GM19351 (cell line): ENCODE results near the gene IFIT1B.
"Not testable (repeated sequence)": the region's sequence is repeated elsewhere in the genome, so short reads cannot be mapped to it uniquely, and the experiment has no call there.

Experiments
- ATAC-seq: cut with Tn5 transposase; IDR thresholded peaks from one replicate; pipeline ENCODE4 v1.9.1; 2021; ENCODE audit warnings: mild to moderate bottlenecking, moderate library complexity; ENCODE audit not compliant: unreplicated experiment

The IFIT1B gene

DNA sequence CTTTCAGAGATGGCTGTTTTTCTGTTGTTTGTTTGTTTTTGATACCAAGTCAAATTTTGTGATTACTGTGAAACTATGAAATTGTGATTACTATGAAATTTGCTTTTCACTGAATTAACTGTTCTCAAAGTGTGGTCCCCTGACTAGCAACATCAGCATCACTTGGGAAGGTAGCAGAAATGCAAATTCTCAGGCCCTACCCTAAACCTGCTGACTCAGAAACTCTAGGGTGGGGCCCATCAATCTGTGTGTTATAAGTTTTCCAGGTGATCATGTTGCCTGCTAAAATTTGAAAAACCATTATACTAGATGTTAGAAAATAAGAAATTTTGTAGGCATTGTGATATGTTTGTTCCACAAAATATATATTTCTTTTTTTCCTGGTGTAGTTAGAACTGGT is 1.2 kb downstream of the IFIT1B start:
- ATAC-seq = no peak

DNA sequence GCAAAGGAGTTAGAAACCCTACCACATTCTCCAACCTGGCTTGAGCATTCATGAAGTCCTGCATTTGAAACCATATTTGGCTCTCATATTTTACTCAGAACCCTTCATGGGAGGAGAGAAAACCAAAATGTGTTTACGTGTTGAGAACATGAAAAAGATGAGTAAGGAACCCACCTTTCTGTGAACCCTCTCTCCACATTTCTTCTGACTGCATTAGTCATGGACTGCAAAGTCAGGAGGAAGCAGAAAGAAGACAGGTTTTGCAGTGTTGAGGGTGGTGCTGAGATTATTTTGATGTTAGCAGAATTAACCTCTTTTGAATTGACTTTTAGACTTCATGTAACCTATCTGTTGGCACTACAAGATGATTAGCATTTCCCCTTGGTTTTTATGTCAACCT is 4.9 kb downstream of the IFIT1B start:
- no peak for ATAC-seq

DNA sequence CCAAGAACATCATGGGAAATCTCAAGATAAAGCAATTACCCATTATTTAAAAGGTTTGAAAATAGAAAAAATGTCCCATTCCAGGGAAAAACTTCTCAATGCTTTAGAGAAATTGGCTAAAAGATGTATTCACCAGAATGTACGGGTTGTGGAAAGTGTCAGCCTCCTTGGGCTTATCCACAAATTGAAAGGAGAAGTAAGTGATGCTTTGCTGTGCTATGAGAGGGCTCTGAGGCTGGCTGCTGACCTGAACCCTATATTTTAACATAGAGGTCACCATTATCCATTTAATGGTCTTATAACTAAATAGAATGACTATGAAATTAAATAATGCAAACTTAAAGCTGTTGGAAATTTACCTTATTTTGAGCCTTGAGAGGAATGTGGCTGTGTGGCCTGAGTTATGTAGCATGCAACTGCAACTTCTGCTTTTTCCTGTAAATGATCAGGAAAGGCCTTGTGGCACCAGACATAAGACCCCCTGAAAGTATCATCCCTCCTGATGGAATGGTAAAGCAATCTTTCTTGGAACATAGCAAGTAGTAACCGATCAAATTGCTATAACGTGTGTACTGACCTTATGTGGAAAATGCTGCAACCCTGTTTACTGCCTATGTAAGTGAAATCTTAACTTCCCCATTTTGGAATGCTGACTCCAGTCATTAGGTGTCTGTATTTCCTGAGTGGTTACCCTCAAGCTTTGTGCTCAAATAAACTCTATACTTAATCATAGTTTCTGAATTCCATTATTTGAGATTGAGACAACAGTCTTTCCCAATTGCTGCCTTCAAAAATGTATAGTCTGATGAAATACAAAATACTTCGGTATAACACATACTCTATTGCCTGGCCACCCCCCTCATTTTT is 6.9 kb downstream of the IFIT1B start:
- no peak for ATAC-seq

DNA sequence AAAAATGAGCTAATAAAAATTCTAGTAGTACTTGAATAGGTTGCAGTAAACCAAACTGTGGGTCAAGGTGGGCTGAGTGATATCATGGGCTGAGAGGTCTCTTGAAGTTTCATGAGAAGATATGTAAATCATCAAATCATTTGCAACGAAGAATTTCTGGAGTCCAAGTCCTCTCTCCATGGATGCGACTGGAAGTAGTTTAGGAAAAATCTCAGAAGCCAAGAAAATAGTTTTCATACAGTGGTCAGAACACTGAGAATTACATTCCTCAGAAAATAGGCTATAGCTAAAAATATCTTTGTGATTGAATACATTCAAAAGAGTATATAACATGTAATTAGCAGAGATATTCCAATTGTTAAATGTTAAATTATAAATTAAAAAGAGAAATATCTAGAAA is 10.9 kb downstream of the IFIT1B start:
- ATAC-seq = no peak

DNA sequence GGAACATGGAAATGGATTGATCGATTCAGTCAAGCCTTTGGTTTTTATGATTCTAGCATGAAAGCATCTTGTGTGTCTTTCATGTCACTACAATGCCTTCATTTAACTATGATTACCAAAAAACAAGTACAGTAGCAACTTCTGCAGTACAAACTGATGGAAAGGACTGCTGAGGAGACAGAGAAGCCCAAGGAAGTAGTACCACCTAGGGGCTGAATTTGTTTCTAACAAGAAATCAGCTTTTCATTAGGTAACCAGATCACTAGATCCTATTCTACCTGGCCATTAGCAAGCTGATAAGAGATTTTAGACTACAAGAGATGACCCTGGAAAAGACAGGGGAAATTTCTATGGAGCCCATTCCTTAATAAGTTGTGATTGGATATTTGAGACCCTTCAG is 11.4 kb downstream of the IFIT1B start:
- no peak for ATAC-seq

DNA sequence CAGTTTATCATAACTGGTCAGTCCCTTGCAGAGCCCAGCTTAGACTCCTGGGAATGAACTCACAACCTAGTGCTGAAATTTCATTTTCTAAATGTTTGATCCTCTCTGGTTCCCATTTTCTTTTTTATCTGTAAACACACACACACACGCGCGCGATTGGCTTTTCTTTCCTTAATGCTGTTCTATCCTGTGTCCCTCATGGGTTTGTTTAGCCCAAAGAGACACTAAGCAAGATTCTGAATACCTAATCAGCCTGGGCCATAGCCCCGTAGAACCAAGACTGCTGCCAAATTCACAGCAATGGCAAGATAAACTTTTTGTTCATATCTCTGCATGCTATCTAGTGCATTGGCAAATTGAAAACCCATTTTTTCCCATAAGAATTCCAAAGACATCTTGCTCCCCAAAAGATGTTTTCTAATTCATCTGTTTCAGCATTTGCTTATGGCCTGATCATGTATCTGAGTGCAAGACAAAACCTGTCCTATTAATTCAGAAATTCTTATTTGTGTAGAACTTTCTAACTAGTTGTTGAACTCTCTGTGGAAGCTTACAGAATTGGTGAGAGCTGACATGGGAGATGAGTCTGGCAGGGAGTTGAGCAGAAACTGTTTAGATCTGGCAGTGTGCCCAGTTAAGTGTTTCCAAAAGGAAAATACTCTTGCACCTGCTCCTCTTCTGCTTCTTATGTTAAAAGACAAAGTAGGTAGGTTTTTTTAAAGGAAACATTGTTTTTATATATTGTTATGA is 12.8 kb downstream of the IFIT1B start:
- no peak for ATAC-seq

DNA sequence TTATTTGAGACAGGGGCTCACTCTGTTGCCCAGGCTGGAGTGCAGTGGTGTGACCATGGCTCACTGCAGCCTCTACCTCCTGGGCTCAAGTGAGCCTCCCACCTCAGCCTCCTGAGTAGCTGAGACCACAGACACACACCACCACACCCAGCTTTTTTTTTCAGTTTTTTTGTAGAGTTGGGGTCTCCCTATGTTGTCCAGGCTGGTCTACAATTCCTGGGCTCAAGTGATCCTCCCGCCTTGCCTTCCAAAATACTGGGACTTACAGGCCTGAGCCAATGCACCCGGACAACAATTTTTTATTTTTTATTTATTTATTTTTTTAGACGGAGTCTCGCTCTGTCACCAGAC is 13.3 kb downstream of the IFIT1B start:
- ATAC-seq = not testable (repeated sequence)

DNA sequence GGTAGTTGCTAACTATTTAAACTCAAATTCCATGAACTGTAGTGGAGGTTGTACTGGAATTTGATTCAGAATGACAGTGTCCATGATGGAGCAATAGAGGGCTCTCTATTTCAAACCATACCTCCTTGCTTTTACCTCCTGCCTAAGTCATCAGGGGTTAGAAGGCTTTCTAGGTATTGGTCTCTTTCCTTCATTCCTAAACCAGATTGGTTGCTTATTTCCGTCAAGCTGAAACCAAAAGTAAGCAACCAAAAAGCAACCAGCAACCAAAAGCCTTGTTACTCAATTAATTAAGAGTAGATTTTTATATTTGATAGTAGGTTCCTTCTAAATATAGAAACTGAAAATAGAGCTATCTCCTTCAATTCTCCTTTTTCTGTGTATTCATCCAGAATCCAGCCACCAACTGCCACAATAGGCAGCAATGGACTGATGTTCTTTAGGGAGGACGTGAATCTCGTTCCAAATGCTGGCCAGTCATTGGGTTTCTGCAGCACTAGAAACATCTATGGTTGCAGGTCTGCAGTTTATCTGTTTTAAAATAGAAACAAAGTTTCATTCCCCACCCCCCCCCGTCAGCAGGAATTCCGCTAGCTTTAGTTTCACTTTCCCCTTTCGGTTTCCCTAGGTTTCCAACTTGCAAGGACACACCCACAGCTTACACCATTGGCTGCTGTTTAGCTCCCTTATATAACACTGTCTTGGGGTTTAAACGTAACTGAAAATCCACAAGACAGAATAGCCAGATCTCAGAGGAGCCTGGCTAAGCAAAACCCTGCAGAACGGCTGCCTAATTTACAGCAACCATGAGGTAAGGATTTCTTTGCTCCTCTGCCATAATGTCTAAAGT is 14.3 kb downstream of the IFIT1B start, which contains the start of gene IFIT1:
IFIT1 (plus strand) TSS at position 717 of the 850 bp plus-strand sequence; CDS start at position 807, 90 bp downstream.
- peak; percentile 89 for ATAC-seq

DNA sequence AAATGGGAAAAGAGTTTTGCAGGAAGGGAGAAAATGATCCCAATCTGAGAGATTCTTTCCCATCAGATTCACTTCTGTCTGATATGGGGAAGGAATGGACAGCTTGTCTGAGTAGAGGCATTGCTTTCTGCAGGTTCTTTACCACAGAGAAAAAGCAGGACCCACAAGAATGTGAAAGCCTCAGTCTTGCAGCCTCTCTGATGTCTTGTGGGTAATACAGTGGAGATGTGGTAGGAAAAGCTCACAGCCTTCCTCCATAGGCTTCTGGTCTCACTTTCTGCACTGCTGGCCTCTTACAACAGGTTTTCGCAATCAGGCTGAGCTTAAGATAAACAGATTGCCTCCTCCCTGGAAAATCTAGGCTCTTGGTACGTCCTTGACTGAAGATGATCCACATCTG is 15.1 kb downstream of the IFIT1B start:
- no peak for ATAC-seq

DNA sequence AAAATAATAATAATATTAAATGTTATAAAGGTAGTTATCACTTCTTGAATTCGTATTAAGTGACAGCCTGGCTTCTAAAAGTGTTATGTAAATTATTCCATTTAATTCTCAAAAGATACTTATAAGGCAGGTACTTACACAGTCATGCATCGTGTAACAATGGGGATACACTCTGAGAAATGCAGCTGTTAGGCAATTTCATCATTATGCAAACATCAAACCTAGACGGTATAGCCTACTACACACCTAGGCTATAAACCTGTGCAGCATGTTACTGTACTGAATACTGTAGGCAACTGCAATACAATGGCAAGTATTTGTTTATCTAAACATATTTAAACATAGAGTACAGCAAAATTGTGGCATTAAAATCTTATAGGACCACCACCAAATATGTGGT is 16.0 kb downstream of the IFIT1B start:
- ATAC-seq = no peak

DNA sequence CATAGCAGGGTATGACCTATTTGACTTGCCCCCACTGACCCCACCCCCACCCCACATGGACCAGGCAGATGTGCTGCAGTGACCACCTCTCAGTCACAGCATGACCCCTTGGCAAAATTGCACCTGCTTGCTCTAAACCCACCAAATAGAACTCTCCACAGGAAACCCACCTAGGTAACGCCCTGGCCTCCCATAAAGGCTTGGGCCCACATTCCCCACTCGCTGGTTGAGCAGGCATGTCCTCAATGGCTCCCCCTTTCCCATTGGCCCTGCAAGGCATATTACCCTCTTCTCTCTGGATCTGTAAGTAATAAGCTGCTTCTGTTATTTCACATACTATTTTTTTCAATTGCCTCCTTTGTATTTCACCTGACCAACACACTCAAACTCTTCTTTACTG is 17.3 kb downstream of the IFIT1B start:
- ATAC-seq = no peak

DNA sequence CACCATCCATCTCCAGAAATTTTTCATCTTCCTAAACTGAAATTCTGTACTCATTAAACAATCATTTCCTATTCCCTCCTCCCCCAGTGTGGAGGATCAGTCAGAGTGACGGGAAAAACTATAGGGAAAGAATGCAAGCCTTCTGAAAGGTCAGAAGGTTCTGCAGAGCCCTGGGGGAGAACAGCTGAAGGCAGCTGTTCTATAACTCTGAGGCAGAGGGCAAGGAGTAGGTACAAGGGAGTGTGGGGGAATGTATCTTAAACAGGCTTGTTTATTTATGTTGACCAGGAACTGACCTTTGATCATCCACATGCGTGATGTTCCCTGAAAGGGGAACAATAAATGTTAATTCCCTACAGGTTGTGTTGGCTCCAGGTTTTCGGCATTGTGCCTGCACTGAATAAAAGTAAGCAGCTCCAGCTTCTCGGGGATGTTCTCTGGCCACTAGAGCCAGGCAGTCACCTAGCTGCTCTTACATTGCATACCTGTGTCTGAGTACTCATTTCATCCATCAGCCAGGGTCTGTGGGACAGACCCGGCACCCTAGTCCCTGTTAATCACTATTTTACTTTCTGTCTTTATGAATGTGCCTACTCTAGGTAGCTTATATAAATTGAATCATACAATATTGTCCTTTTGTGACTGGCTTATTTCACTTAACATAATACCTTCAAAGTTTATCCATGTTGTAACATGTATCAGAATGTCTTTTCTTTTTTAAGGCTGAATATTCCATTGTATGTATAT is 20.3 kb downstream of the IFIT1B start:
- no peak for ATAC-seq

DNA sequence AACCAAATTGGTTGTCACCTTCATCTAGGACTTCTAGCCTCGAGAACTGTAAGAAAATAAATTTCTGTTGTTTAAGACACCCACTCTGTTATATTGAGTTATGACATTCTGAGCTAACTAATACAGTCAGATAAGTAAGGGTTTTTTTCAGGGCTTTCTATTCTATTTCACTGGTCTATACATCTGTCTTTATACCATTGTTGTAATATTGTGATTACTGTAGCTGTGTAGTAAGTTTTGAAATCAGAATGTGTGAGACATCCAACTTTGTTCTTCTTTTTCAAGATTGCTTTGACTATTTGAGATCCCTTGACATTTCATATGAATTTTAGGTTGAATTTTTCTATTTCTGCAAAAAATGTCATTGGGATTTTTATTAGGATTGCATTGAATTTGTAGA is 22.1 kb downstream of the IFIT1B start:
- ATAC-seq = no peak

DNA sequence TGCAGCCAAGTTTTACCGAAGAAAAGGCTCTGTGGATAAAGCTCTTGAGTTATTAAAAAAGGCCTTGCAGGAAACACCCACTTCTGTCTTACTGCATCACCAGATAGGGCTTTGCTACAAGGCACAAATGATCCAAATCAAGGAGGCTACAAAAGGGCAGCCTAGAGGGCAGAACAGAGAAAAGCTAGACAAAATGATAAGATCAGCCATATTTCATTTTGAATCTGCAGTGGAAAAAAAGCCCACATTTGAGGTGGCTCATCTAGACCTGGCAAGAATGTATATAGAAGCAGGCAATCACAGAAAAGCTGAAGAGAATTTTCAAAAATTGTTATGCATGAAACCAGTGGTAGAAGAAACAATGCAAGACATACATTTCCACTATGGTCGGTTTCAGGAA is 25.2 kb downstream of the IFIT1B start:
- ATAC-seq = no peak

DNA sequence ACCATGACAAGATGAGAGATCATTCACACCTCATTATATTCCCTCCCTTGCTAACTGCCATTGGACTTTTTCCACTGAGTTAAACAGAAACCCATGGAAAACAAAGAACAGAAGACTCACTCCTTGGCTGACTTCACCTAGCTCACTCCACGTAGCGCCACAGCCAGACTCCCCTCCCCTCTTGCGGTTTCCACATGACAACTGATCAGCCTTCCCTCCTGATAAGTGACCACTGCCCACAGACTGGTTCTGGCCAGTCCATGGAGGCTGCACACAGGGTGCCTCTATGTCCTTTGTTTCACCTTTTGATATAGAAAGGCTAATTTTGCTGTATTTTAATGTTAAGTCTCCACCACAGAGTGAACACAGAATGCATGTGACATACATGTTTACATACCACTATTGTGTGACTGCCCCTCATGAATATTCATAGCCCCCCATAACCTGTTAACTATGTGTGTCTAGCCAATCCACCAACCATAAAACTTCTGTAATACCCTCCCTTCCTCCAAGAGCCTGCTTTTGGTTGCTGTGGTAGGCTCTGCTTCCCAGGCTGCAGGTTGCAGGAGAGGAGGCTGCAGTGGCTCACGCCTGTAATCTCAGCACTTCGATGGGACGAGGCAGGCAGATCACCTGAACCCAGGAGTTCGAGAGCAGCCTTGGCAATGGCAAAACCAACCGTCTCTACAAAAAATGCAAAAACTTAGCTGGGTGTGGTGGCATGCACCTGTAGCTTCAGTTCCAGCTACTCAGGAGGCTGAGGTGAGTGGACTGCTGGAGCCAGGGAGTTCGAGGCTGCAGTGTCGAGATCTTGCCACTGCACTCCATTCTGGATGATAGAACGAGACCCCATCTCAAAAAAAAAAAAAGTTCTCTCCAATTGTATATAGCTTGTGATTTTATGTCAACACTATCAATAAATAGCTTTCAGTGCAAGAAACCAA is 26.5 kb downstream of the IFIT1B start:
- ATAC-seq = no peak

DNA sequence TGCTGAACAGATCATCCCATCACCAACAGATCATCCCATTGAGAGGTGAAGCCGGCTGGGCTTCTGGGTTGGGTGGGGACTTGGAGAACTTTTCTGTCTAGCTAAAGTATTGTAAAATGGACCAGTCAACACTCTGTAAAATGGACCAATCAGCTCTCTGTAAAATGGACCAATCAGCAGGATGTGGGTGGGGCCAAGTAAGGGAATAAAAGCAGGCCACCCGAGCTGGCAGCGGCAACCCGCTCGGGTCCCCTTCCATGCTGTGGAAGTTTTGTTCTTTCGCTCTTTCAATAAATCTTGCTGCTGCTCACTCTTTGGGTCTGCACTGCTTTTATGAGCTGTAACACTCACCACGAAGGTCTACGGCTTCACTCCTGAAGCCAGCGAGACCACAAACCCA is 28.3 kb downstream of the IFIT1B start:
- ATAC-seq = not testable (repeated sequence)

DNA sequence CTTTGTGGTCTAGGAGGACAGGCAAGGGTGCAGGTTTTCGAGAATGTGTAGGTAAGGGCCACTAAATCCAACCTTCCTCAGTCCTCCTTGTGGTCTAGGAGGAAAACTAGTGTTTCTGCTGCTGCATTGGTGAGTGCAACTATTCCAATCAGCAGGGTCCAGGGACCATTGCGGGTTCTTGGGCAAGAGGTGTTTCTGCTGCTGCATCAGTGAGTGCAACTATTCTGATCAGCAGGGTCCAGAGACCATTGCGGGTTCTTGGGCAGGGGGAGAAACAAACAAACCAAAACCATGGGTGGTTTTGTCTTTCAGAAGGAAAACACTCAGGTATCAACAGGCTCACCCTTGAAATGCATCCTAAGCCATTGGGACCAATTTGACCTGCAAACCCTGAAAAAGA is 29.9 kb downstream of the IFIT1B start:
- ATAC-seq = not testable (repeated sequence)

DNA sequence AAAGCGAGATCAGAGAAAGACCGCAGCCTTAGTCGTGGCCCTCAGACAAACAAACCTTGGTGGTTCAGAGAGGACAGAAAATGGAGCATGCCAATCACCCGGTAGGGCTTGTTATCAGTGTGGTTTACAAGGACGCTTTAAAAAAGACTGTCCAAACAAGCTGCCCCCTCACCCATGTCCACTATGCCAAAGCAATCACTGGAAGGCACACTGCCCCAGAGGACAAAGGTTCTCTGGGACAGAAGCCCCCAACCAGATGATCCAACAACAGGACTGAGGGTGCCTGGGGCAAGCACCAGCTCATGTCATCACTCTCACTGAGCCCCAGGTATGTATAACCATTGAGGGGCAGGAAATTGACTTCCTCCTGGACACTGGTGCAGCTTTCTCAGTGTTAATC is 31.4 kb downstream of the IFIT1B start:
- ATAC-seq = not testable (repeated sequence)

DNA sequence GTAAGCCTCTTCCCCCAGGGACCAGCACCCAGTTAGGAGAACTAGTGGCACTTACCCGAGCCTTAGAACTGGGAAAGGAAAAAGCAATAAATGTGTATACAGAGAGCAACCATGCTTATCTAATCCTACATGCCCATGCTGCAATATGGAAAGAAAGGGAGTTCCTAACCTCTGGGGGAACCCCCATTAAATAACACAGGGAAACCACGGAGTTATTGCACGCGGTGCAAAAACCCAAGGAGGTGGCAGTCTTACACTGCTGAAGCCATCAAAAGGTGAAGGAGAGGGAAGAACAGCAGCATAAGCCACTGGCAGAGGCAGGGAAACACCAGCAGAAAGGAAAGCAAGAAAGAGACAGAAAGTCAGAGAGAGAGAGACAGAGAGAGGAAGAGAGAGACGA is 32.7 kb downstream of the IFIT1B start:
- not testable (repeated sequence) for ATAC-seq
